HTR-8/SVneo (cell line): ENCODE results near the gene RNASET2.
A peak's percentile ranks its signal among the peaks of the same experiment; 100 is the strongest.
"Not testable (repeated sequence)": the region's sequence is repeated elsewhere in the genome, so short reads cannot be mapped to it uniquely, and the experiment has no call there.

ENCODE experiments used
- DNase-seq: peaks from one replicate; pipeline ENCODE4 v3.0.0; 2011; ENCODE audit warnings: low spot score, mixed read lengths; ENCODE audit not compliant: insufficient read length
- FAIRE-seq: peaks from 2 replicates; lab custom pipeline; 2011; peaks lifted over from hg19 to GRCh38; lab: Jason Lieb, UNC

Gene RNASET2

DNA sequence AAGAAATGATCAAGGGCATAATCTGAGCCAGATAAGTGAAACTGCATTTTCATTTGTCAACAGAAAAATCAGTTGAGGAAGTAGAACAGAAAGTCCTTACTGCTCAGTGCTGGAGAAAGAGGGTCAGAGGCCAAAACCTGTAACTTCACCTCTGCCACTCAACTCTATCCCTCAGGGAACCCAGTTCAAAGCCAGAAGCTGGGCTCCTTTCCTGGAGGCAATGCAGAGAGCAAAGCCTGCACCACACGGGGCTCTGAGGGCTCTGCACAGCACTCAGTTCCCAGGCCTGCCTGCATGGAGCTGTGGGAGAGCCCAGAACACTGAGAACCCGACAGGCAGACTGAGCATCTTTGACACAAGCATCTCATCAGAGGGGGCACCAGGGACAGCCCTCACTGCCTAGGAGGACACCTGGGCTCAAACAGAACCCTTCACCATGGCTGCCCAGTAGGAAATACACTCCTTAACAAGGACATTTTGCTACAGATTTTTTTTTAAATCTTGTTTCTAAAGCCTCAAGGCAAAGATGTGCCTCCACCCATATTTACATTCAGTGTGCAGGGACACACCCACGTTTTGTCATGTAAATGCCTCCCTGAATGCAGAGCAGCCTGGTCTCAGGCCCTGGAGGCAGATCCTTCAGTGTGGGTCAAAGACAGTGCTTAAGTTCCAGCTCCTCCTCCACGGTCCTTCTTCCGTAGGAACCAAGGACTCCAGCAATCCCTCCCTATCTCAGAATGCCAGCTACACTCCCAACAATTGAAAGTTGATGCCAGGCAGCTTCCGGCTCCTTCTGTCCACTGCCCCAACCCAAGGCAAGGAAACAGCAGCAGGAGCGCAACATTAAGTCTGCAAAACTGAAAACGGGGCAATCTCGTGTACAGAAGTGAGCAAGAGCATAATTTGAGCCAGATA, 6.6 kb downstream of the RNASET2 start:
- FAIRE-seq = no peak
- no peak for DNase-seq

DNA sequence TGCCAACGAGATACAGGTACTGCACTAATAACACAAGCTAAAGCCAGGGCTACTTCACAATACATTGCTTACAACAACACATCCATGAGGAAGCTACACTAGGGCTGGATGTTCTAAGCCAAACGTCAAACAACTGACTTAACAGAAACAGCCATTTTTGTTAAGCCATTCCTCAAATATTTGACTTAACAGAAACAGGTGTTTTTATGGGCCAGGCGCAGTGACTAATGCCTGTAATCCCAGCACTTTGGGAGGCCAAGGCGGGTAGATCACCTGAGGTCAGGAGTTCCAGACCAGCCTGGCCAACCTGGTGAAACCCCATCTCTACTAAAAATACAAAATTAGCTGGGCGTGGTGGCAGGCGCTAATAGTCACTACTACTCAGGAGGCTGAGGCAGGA, 7.6 kb downstream of the RNASET2 start:
- DNase-seq, FAIRE-seq: not testable (repeated sequence)

DNA sequence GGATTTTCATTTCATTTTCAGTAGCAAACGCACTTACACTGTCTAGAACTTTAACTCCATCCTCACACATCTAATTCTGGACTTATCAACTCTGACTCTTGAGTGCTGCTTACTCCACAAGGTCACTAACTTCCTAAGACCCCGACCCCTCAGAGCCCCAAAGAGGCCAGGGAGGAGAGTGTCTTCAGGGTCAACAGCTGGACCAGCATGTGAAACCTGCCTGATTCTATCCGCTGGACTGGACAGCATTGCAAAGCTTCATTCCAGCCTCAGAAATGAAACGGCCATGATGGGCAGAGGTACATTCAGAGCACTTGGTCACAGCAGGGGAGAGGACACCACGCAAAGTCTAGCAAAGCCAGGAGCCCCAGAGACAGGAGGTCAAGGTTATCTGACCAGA, 9.1 kb downstream of the RNASET2 start:
- no peak for FAIRE-seq
- no peak for DNase-seq

DNA sequence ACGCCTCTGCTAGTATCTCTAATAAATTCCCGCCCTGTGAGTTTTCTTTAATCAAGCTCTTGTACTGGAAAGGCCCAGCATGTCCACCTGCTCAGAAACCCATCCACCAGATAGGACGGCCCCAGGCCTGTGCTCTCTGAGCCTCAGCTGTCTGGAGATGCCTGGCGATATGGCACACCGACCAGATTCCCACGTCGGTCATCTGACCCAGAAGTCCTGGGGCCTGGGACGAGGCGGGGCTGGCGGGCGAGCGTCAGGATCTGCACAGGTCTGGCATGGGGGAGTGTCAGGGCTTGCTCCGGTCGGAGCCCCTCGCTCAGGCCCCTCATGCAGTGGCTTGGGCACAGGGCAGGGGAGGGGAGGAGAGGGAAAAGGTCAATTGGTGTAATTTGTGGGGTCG, 10.2 kb downstream of the RNASET2 start:
- DNase-seq (no peak), FAIRE-seq (no peak)

DNA sequence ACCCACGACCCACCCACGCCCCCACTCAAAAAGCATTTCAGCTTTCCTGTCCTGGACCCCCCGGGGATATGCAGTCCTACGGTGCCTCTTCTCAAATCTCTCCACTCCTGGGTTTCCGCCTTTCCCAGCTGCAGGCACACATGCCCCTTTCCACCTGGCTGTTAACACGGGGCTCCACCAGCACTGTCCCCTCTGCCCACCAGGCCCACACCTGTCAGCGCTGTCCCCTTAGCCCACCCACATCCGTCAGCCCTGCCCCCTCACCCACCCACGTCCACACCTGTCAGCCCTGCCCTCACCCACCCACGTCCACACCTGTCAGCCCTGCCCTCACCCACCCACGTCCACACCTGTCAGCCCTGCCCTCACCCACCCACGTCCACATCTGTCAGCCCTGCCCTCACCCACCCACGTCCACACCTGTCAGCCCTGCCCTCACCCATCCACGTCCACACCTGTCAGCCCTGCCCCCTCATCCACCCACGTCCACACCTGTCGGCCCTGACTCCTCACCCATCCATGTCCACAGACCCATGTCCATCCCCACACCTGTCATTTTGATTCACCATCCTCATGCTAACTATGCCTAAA, 11.6 kb downstream of the RNASET2 start:
- DNase-seq (no peak), FAIRE-seq (no peak)

DNA sequence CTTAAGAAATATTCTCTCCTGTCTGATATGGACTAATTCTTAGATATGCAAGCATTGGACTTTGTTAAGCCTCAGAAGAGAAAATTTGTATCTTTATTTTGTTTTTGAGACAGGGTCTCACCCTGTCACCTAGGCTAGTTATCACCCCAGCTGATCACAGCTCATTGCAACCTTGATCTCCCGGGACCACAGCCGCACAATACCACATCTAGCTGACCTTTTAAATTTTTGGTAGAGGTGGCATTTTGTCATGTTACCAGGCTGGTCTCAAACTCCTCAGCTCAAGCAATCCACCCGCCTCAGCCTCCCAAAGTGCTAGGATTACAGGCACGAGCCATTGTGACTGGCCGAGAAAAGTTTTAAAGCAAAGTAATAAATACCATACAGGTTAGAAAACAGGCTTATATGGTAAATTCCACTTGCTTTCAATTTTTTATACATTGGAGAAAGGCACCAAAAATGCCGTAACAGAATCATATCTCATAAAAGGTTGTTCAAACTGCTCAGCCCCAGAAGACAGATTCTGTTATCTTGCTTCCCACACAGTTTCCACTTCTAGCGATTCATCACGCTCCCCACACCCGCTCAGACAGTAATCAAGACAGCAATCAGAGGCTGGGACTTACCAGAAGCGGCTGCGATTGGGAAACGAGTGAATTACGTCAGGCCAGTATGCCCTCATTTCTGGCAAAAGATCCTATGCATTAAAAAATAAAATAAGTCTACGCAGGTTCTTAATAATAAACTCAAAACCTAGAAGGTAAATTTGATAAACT, 13.8 kb downstream of the RNASET2 start:
- FAIRE-seq (no peak), DNase-seq (no peak)

DNA sequence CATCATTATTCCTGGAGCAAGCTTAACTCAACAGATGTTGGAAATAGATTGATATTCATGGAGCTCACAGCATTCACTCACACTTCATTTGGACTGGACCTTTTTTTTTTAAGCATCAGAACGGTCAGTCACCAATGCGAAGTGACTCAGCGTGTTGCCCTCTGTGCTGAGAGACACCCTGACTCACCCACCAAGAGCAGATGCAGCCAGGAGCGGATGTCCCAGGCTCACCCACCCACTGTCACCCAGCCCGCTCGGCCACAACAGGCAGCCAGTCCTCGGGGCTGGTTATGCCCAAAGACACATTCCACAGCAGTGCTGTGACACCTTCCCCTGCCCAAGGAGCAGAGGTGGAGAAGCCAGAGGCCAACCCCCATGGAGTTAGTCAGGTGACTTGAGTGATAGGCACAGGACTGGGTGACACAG, 15.7 kb downstream of the RNASET2 start:
- DNase-seq (peak; percentile 40), FAIRE-seq (peak; percentile 77)

DNA sequence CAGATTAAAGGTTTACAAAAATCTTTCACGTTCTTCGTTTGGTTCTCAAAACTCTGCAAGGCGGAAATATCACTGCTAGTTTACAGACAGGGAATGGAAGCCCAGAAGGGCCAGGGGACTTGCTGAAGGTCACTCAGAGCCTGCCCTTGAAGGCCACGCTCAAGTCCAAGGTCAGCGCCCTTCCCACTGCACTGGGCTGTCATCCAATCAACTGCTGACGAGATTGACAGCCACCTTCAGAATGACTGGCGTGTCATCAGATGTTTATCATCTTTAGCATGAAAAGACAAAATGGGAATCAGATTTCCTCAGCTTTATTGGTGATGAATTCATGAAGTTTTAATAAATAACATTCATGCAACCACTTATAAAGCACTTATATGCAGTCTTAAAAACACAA, 16.5 kb downstream of the RNASET2 start:
- FAIRE-seq = no peak
- DNase-seq = no peak

DNA sequence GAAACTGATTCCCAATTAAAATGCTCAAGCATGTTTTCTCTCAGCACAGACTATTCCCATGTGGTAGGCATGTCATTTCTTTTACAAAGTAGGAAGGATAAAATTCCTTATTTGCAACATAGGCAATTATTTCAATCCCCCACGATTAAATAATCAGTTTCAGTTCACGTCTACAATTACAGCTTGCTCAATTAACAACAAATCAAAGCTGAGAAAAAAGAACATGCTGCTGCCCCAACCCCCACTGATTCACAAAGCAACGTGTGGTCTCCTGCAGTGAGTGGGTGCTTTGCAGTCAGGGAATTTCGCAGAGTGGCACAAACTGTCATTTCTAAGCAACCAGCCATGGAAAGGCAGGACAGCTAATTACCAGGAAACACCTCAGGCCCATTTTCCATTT, 17.0 kb downstream of the RNASET2 start:
- FAIRE-seq = no peak

DNA sequence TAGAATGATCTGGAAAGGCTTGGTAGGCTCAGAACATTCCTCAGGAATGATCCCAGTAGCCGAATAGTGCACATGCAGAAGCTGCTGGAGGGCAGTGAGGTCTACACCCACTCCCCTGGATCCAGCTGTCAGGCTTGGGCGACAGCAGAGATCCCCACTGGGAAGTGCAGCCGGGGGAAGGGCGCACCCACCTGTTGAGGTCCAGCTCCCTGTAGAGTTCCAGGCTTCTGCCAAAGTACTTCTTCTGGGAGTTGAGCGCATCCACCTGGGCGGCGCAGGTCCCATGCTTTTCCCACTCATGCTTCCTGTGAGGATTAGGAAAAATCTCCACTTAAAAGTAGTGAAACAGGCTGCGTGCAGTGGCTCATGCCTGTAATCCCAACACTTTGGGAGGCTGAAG, 17.6 kb downstream of the RNASET2 start:
- no peak for FAIRE-seq
- no peak for DNase-seq

More for the DNA sequence above, 17.0 kb downstream of the RNASET2 start:
- no peak for DNase-seq

DNA sequence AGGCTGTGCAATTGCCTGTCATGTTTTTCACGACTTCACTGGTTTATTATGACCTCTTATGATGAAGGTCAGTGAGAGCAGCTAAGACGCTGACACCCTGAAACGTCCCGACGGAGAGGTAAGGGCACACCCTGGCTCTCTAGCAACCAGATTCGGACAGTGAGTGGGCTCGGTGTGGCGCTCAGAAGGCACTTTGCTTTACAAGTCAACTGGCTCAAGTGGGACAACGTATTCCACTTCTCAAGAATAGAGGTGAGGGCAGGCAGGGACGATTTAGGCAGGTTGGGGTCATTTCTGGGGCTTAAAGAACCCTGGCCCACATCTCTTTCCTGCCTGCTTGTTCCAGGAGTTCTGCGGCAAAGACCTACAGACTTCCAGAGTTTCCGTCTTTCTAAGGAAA, 18.2 kb downstream of the RNASET2 start:
- no peak for DNase-seq
- no peak for FAIRE-seq

DNA sequence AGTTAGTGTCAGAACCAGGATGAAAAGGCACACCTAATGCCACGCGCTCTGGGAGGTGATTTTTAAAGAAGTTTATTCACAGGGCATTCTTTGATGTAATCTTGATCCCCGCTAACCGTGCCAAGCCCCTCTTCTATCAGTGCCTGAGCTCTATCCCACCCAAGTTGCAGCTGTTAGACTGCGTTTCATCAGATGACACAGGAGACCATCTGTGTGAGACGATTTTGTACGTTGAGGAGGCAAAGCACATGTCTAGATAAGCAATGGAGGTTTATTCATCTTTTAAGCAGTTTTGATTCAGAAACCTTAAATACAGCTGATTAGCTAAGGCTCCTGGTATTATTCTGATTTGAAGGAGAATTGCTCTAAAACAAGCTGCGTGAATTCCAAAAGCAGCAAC, 18.6 kb downstream of the RNASET2 start:
- FAIRE-seq = no peak

DNA sequence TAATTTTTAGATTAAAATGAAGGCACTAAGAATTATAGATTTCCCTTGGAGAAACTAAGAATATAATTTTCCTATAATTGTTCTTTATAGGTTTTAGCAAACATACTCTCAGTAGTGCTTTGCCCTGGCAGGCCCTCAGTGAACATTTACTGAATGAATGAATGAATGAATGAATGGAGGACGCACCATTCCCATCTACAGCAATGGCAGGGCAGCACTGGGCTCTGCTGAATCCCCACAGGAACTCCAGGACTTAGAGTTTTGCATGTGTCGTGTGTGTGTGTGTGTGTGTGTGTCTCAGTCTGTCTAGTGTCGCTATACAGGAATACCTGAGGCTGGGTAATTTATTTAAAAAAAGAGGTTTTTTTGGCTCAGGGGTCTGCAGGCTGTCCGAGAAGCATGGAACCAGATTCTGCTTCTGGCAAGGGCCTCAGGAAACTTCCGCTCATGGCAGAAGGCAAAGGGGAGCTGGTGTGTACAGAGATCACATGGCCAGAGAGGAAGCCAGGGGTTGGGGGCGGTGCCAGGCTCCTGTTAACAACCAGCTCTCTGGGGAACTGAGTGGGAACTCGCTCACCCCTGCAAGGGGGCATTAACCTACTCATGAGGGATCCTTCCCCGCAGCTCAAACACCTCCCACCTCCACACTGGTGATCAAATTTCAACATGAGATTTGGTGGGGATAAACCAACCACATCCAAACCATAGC, 20.1 kb downstream of the RNASET2 start:
- FAIRE-seq (no peak), DNase-seq (no peak)

More for the DNA sequence above, 18.6 kb downstream of the RNASET2 start:
- no peak for DNase-seq

DNA sequence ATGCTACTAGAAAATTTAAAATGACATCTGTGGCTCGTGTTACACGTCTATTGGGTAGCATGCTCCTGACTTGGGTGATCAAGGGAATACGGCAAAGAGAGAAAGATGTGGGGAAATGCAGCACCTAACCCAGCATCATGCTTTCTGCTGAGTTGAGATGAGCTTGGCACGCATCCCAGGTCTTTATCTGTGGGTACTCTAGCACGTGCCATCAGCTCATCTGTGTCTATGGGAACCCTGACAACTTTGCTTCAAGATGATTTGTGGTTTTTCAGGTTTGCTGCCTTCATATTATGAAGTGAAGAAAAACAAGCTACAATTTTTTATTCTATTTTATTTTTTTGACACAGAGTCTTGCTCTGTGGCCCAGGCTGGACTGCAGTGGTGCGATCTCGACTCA, 21.0 kb downstream of the RNASET2 start:
- FAIRE-seq (no peak), DNase-seq (no peak)

DNA sequence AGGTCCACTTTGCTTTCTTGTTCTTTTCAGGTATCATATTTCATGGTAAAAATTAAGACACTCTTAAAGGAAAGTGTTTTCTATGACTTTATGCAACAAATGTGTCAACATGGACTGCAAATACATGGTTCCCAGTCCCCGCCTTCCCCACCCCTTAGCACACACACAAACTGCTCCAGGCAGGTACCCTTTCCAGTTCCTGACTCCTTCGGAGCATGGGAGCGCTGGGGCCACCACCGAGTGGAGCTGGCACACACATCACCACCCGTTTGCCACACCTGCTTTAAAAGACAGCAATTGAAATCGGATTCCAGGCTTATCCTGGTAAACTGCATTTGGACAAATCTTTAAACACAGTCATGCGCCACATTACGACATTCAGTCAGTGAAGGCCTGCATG, 22.2 kb downstream of the RNASET2 start:
- FAIRE-seq = no peak
- DNase-seq = no peak

DNA sequence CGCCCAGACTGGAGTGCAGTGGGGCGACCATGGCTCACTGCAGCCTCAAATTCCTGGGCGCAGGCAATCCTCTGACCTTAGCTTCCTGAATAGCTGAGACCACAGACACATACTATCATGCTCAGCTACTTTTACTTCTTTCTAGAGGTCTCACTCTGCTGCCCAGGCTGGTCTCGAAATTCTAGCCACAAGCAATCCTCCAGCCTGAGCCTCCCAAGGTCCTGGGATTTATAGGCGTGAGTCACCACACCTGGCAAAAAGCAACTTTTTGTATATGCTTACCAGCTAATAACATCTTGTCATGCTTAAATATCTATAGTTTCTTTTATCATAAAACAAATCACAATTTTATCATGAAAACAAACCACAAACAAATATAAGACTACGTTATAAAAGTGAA, 23.0 kb downstream of the RNASET2 start:
- no peak for DNase-seq
- no peak for FAIRE-seq

DNA sequence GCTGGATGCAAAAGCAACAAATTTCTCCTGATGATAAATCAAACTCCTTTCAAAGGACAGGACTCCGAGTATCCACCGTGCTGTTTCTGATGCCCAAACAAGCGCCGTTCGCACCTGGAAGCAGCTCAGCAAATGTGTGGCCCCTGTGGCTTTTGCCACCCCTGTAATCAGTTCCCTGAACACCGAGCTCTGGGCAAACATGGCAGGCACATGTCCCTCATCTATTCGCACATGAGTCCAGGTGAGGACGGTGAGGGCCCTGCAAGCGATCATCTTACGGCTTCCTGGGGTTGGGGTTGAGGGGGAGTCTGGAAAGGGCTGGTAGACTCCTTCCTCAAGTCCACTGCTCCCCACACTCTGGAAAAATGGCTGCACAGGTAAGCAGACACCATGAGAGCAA, 23.7 kb downstream of the RNASET2 start:
- FAIRE-seq (no peak), DNase-seq (no peak)

DNA sequence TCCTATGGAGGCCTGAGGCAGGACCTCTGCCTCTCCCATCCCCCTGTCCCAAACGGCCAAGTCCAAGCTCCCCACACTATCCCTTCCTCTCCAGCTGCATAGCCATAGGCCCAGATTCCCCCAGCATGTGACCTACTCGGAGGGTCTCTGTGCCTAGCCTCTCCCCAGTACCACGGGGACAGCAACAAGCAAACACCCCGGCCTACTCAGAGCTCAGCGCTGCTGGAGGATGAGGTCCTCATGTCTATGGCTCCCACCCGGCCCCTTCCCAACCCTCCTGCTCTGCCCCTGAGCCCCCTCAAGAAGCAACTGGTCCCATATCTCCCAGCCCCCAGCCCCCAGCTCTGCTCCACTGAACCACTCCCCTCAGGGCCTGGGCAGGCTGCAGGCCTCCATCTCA, 24.2 kb downstream of the RNASET2 start:
- no peak for FAIRE-seq

DNA sequence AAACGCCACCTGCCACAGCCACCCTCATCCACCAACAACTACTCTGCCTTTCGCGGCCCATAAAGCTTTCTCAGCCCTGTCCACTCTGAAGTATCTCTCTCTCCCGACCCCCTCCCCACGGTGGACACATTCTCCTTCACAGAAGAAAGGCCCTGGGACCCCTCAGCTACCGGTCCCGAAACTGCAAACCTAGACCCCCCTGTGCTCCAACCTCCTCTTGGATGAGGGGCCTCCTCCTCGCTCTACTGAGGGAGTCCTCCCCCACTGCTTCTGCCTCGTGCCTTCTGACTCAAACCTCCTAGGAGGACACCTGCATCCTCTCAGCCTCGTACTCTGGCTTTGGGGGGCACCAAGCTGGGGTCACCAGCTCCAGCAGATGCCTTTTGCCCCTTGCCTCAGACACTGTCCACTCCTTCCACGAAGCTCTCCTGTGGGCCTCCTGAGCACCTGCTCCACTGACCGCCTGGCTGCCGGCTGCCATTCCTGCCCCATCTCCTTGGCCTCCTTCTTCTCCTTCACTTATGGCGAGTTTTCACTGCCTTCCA, 24.9 kb downstream of the RNASET2 start:
- DNase-seq = no peak
- FAIRE-seq = no peak

More for the DNA sequence above, 24.2 kb downstream of the RNASET2 start:
- DNase-seq = no peak

DNA sequence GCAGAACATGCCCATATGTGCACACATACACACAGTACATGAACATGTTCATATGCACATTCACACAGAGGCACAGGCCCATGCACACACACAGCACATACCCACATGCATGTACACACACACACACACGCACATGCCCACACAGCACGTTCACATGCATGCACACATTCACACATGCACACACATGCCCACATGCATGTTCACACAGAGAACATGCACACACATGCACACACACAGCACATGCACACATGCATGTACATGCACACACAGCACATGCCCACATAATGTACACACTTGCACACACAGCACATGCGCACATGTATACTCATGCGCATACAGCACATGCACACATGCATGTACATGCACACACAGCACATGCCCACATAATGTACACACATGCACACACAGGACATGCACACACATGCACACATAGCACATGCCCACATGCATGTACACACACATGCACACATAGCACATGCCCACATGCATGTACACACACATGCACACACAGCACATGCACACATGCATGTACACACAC, 25.9 kb downstream of the RNASET2 start:
- DNase-seq (no peak), FAIRE-seq (peak; percentile 96)
